ENCODE data around the gene HS3ST5.

Gene HS3ST5

GRCh38 chr6:114260810-114261209 is 82.0 kb downstream of the HS3ST5 start:
- TF ChIP-seq CTCF (IDR thresholded peaks at IDR 0.05; ENCODE audit: borderline replicate concordance, insufficient read depth, low read depth, low read length) = no peak
- H3K4me3 ChIP-seq (ENCODE audit: low read depth, low read length) = no peak overlapping the region

GRCh38 chr6:114258376-114258775 is 84.4 kb downstream of the HS3ST5 start:
- no peak overlapping the region for H3K4me3 ChIP-seq (ENCODE audit: low read depth, low read length)
- no peak for TF ChIP-seq CTCF (IDR thresholded peaks at IDR 0.05; ENCODE audit: borderline replicate concordance, insufficient read depth, low read depth, low read length)

- no peak for TF ChIP-seq CTCF (IDR thresholded peaks at IDR 0.05; ENCODE audit: borderline replicate concordance, insufficient read depth, low read depth, low read length)
- H3K4me3 ChIP-seq (ENCODE audit: low read depth, low read length) = no peak overlapping the region
Observed at GRCh38 chr6:114253431-114253830, 89.4 kb downstream of the HS3ST5 start.

- H3K4me3 ChIP-seq (ENCODE audit: low read depth, low read length) = no peak overlapping the region
- TF ChIP-seq CTCF (IDR thresholded peaks at IDR 0.05; ENCODE audit: borderline replicate concordance, insufficient read depth, low read depth, low read length) = no peak
Observed at GRCh38 chr6:114249522-114249921, 93.3 kb downstream of the HS3ST5 start.

DNA sequence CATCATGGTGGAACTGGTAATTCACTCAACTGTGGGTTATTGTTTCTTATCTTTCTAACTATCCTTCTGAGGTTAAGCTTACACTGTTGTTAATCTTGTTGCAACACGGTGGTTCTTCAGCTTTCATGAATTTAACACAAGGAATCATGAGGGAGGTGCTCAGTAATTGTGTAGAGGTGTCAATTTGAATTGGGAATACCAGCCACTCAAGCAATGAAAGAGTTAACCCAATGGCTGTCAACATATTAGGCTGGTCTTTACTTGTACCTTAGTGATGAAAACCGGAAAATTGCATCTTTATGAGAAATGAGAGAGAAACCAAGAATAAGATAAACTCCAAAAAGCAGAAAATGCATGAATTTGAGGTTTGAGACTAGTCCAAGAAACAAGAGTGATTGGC is 95.7 kb downstream of the HS3ST5 start:
- TF ChIP-seq CTCF (IDR thresholded peaks at IDR 0.05; ENCODE audit: borderline replicate concordance, insufficient read depth, low read depth, low read length) = no peak
- H3K4me3 ChIP-seq (ENCODE audit: low read depth, low read length) = no peak overlapping the region

- no peak overlapping the region for H3K4me3 ChIP-seq (ENCODE audit: low read depth, low read length)
- TF ChIP-seq CTCF (IDR thresholded peaks at IDR 0.05; ENCODE audit: borderline replicate concordance, insufficient read depth, low read depth, low read length) = no peak
Observed at GRCh38 chr6:114240796-114241195, 102.0 kb downstream of the HS3ST5 start.

DNA sequence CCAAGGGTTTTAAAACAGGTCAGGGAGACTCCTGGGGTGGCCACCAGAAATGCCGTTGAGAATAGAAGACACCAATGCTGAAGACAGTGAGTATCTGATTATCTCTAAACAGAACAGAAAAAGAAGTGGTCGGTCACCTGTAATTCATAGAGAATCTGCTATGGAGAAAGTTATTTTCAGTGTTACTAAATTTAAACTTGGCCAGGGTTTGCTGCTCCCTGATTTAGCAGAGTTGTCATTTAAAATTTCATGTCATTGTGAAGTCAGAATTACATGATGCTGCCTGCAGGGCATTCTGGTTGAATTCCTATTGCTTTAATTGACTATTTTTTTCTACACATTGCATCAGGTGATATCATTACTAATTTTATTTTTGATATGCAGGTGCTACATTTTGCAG is 114.1 kb downstream of the HS3ST5 start:
- no peak overlapping the region for H3K4me3 ChIP-seq (ENCODE audit: low read depth, low read length)
- TF ChIP-seq CTCF (IDR thresholded peaks at IDR 0.05; ENCODE audit: borderline replicate concordance, insufficient read depth, low read depth, low read length) = no peak
